Smooth muscle cell (in vitro differentiated cells): Measurements from ENCODE around the gene RSL24D1. TPM values are rescaled to one million over a fixed set of nuclear protein-coding genes. Genes with fewer than 3 reads are reported as not detected.

Experiments used
- DNase-seq: peaks from one replicate; lab custom pipeline; 2025; ENCODE audit not compliant: unreplicated experiment; lab: John Stamatoyannopoulos, UW
- H2AFZ ChIP-seq: fragments of 200-600 bp; sonication (generic); 2 replicates; pipeline ENCODE4 v1.6.0; 2016; ENCODE audit warnings: antibody characterized with exemption, low read depth, mild to moderate bottlenecking
- H3F3A ChIP-seq: fragments of 200-600 bp; sonication (generic); 2 replicates; pipeline ENCODE4 v1.6.0; 2017; ENCODE audit warnings: antibody characterized with exemption, low read depth
- H3K27ac ChIP-seq: fragments of 200-600 bp; sonication (generic); 2 replicates; pipeline ENCODE4 v1.5.1; 2016; ENCODE audit warnings: low read depth, mild to moderate bottlenecking
- H3K27me3 ChIP-seq: fragments of 200-600 bp; sonication (generic); 2 replicates; pipeline ENCODE4 v1.6.1; 2016; ENCODE audit warnings: low read depth, mild to moderate bottlenecking
- H3K36me3 ChIP-seq: fragments of 200-600 bp; sonication (generic); 2 replicates; pipeline ENCODE4 v1.5.1; 2016; ENCODE audit warnings: low read depth
- H3K4me1 ChIP-seq: fragments of 200-600 bp; sonication (generic); 2 replicates; pipeline ENCODE4 v1.5.1; 2016; ENCODE audit warnings: low read depth
- H3K4me2 ChIP-seq: fragments of 200-600 bp; sonication (generic); 2 replicates; pipeline ENCODE4 v1.6.0; 2016; ENCODE audit warnings: mild to moderate bottlenecking
- H3K4me3 ChIP-seq: fragments of 200-600 bp; sonication (generic); 2 replicates; pipeline ENCODE4 v1.5.1; 2016; ENCODE audit warnings: mild to moderate bottlenecking
- H3K79me2 ChIP-seq: fragments of 200-600 bp; sonication (generic); 2 replicates; pipeline ENCODE4 v1.6.0; 2016; ENCODE audit warnings: low read depth, mild to moderate bottlenecking
- H3K9ac ChIP-seq: fragments of 200-600 bp; sonication (generic); 2 replicates; pipeline ENCODE4 v1.6.0; 2016; ENCODE audit warnings: low read depth
- H3K9me3 ChIP-seq: fragments of 200-600 bp; sonication (generic); replicated peaks from 2 replicates; pipeline ENCODE4 v1.5.1; 2016; ENCODE audit warnings: low read depth
- H4K20me1 ChIP-seq: fragments of 200-600 bp; sonication (generic); 2 replicates; pipeline ENCODE4 v1.6.0; 2016; ENCODE audit warnings: low read depth
- WGBS: methylation state at CpG from one replicate; pipeline ENCODE4 v1.1.7; 2016; ENCODE audit warnings: low lambda C conversion rate; 5-methylcytosine and 5-hydroxymethylcytosine counted together
- polyA plus RNA-seq: library from polyadenylated mRNA; unstranded; fragments of >200 nt; fragmentation: Nextera tagmentation; extraction: Ambion mirVana; gene quantifications from 2 replicates; pipeline ENCODE4 v1.2.1, GENCODE V29; 2016
- total RNA-seq: library from RNA; depleted of rRNA; stranded (reverse); fragments of >200 nt; gene quantifications from 2 replicates; pipeline ENCODE4 v1.2.3, GENCODE V29; 2014
- TF ChIP-seq, protein P1 (sequence below): fragments of 200-600 bp; sonication (generic); IDR thresholded peaks from 2 replicates; pipeline ENCODE4 v1.5.1; 2017; ENCODE audit warnings: borderline replicate concordance, mild to moderate bottlenecking, antibody characterized with exemption; ENCODE audit not compliant: insufficient read depth, poor library complexity, severe bottlenecking

RSL24D1 gene
- total and polyA plus RNA-seq, 2 experiments from 2014 or later: 45.5 to 76.9 TPM

GRCh38 chr15:55197362-55197705, 593 bp upstream of the RSL24D1 start:
- H4K20me1 ChIP-seq: peaks cover 36% of the 10 kb centered on the region
- WGBS: 5% methylated on average over 10 of the region's 10 CpGs
- no peaks in the 10 kb centered on the region for H3K9me3 ChIP-seq
- H3K79me2 ChIP-seq: peaks cover 44% of the 10 kb centered on the region
- peak overlapping the region; percentile 97 for H3K4me2 ChIP-seq
- H2AFZ ChIP-seq: peak overlapping the region; percentile 88
- H3K27ac ChIP-seq: peak overlapping the region; percentile 94
- H3K27me3 ChIP-seq: no peaks in the 10 kb centered on the region
- TF ChIP-seq, protein P1, sequence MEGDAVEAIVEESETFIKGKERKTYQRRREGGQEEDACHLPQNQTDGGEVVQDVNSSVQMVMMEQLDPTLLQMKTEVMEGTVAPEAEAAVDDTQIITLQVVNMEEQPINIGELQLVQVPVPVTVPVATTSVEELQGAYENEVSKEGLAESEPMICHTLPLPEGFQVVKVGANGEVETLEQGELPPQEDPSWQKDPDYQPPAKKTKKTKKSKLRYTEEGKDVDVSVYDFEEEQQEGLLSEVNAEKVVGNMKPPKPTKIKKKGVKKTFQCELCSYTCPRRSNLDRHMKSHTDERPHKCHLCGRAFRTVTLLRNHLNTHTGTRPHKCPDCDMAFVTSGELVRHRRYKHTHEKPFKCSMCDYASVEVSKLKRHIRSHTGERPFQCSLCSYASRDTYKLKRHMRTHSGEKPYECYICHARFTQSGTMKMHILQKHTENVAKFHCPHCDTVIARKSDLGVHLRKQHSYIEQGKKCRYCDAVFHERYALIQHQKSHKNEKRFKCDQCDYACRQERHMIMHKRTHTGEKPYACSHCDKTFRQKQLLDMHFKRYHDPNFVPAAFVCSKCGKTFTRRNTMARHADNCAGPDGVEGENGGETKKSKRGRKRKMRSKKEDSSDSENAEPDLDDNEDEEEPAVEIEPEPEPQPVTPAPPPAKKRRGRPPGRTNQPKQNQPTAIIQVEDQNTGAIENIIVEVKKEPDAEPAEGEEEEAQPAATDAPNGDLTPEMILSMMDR: no peak
- peak overlapping the region; percentile 97 for H3K9ac ChIP-seq
- peaks cover 20% of the 10 kb centered on the region for H3K4me1 ChIP-seq
- no peaks in the 10 kb centered on the region for H3F3A ChIP-seq
- no peak for DNase-seq
- H3K4me3 ChIP-seq: peak overlapping the region; percentile 94
- no peaks in the 10 kb centered on the region for H3K36me3 ChIP-seq

DNA sequence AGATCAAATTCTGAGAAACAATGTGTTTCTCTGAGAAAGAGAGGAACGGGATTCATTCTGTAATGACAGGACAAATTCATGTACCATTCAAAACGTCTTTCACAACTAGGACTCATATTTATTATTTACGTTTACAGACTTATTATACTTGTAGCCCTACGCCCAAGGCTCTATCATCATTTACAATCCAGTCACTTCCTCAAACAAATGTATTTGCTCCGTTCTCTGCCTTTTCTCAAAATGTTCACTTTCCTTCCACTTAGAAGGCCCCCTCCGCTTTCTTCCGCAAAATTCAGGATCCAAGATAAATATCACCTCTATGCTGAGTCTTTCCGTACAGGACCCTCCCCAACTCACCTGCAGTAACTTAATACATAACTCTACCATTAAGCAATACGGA, 745 bp downstream of the RSL24D1 start:
- H2AFZ ChIP-seq: peak overlapping the region; percentile 88
- H3K27ac ChIP-seq: peak overlapping the region; percentile 94
- peaks cover 58% of the 10 kb centered on the region for H3K79me2 ChIP-seq
- H3K4me1 ChIP-seq: peaks cover 20% of the 10 kb centered on the region
- TF ChIP-seq, protein P1: no peak
- H3K27me3 ChIP-seq: no peaks in the 10 kb centered on the region
- DNase-seq: no peak
- peak overlapping the region; percentile 97 for H3K9ac ChIP-seq
- peak overlapping the region; percentile 94 for H3K4me3 ChIP-seq
- peaks cover 50% of the 10 kb centered on the region for H4K20me1 ChIP-seq
- peak overlapping the region; percentile 97 for H3K4me2 ChIP-seq
- H3F3A ChIP-seq: no peaks in the 10 kb centered on the region
- H3K36me3 ChIP-seq: peaks cover 7% of the 10 kb centered on the region
- WGBS: 3% methylated on average over 9 of the region's 9 CpGs
- no peaks in the 10 kb centered on the region for H3K9me3 ChIP-seq

DNA sequence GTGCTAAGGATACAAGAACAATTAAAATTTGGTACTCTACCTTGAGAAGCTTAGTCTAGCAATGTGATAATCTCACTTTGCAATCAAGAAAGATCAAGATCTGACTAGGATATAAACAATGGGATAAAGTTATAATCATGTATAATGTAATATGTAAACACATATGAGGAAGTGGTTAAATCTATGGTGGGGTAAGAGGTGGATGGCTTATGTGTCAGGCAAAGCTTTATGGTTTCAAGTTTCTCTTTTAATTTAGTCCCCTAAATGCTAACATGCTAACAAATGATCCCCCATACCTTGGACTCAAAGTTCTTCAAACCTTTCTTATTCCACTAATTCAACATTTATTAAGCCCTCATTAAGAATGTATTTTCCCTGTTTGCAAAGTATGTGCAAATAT, 2.5 kb downstream of the RSL24D1 start:
- H3K27me3 ChIP-seq: no peaks in the 10 kb centered on the region
- peaks cover 16% of the 10 kb centered on the region for H3K36me3 ChIP-seq
- peaks cover 20% of the 10 kb centered on the region for H3K4me1 ChIP-seq
- H3K9ac ChIP-seq: no peak overlapping the region
- H4K20me1 ChIP-seq: peaks cover 59% of the 10 kb centered on the region
- no peaks in the 10 kb centered on the region for H3K9me3 ChIP-seq
- no peak overlapping the region for H2AFZ ChIP-seq
- H3K79me2 ChIP-seq: peaks cover 73% of the 10 kb centered on the region
- no peak overlapping the region for H3K4me3 ChIP-seq
- H3K27ac ChIP-seq: no peak overlapping the region
- DNase-seq: no peak
- TF ChIP-seq, protein P1: no peak
- H3F3A ChIP-seq: no peaks in the 10 kb centered on the region
- peak overlapping the region; percentile 97 for H3K4me2 ChIP-seq

GRCh38 chr15:55186331-55186730, 10.4 kb downstream of the RSL24D1 start:
- Histone ChIP-seq H3K27me3 (no peaks in the 10 kb centered on the region), H3K36me3 (peaks cover 40% of the 10 kb centered on the region), H3K4me1 (no peaks in the 10 kb centered on the region), H2AFZ (no peak overlapping the region), H3K9me3 (no peaks in the 10 kb centered on the region), H4K20me1 (peaks cover 80% of the 10 kb centered on the region), H3K27ac (no peak overlapping the region), H3K9ac (no peak overlapping the region), H3K4me3 (no peak overlapping the region), H3F3A (no peaks in the 10 kb centered on the region), H3K79me2 (peaks cover 63% of the 10 kb centered on the region), H3K4me2 (no peak overlapping the region)
- no peak for DNase-seq
- TF ChIP-seq, protein P1: no peak
- 91% methylated on average over 1 of the region's 1 CpG for WGBS
